GM19025 (cell line): ENCODE data around the gene TMEM198.

Source experiments
- ATAC-seq: cut with Tn5 transposase; IDR thresholded peaks from one replicate; pipeline ENCODE4 v1.9.1; 2021; ENCODE audit warnings: mild to moderate bottlenecking, low read depth, moderate library complexity; ENCODE audit not compliant: unreplicated experiment

Gene TMEM198

DNA sequence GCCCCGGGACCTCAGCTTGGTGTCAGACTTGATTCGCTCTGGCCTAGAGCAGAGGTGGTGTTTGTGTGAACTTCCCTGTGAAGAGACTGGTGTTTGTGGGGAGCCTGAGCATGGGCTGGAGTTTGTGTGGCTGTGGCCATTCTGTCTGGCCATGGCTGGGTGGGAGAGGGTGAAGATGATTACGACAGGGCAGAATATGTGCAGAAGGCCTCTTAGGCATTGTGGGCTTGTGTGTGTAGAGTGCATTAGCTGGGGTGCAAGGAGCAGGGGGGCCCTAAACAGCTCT lies 17.0 kb downstream of the TMEM198 start:
- ATAC-seq: no peak

DNA sequence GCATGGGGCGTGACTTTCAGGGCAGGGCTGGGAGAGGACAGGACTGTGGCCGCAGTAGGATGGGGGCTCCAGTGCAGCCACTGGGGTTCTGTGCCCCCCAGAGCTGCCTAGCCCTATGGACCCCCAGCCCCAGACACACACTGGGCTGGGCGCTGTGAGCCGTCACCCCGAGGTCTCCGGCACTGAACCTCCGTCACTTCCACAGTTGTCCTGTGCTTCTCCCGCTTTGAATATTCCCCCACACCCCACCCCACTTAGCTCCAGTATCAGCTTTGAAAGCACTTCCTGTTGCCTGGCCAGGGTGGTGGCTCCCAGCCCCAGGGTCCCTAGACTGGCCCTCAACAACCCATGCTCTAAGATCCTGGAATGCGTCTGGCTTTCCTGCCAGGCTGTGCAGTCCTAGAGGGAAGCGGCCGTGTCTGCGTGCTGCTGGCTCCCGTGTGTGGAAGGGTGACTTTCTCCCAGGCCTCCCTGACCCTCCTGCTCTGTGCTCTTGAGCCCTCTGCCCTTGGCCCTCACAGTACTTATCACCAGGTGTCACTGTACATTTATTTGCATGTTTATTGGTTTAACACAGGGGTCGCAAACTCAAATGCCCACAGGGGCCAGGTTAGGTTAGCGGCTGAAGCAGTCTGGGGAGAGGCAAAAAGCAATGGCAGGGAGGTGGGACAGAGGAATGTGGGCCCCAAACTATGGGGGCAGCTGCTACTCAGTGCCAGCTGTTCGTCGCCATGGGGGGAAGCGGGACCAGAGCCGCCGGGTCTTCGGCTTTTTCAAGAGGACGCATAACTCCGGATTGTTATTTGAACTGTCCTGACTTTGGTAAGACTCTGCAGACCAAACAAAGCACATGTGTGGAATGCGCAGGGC lies 17.6 kb downstream of the TMEM198 start:
- ATAC-seq: no peak

DNA sequence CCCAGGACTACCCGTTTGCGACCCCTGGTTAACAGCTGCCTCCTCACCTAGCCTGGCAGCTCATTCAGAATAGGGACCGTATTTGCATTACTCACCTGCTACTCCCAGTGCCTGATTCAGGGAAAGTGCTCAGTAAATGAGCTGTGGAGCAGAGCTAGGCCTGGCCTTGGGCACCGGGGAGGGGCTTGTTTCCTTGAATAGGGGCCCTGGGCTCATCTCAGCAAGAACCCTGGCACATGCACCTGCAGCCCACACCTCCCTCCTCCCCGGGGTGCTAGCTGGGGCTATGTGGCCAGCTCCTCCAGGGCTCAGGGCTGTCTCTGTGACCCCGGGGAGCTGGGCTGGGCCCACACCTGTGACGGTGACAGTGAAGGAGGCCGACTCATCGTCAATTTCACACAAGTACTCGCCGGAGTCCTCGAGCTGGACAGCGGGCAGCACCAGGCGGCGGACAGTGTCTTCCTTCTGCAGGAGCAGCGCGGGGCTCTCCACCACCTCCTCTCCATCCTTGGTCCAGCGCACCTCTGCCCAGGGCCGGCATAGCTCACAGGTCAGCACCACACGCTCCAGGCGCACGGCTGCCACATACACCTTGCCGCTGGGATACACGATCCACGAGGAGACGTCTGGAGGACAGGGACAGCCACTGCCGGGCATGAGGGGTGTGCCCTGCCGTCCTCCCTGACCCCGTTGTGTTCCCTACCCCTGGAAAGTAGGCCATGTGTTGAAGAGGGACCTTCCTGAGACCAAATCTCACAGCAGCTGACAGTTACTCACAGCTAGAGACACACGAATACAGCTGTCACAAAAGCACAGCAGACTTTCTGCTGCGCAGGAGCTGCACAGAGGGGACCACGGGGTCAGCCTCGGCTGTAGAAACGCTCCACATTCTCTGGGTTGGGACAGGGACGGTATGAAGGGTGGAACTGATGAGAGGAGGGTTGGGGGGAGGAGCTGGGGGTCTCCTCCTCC lies 18.5 kb downstream of the TMEM198 start:
- ATAC-seq: no peak

DNA sequence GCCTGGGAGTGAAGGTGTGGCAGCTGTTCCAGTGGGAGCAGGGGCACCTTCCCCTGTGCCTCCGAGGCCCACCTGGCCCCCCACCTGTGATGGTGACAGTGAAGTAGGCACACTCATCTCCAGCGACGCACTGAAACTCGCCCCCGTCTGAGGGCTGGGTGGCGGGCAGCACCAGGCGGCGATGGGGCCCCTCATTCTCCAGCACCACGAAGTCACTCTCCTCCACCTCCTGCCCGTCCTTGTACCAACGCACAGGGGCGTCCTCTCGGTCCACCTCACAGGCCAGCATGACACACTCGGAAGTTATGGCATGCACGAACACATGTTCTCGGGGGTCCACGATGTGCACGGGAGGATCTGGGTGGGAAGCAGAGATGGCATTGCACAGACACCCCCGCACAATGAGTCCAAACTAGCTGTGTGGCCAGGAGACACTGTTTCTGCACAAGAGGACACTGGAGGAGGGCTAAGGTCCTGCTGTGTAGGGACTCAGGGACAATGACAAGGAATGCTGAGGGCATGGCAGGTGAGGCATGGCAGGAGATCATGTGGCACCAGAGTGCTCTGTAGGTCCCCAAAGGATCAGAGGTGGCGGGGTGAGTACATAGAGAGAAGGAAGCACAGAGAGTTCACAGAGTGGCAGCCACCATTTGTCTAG lies 19.6 kb downstream of the TMEM198 start:
- no peak for ATAC-seq

DNA sequence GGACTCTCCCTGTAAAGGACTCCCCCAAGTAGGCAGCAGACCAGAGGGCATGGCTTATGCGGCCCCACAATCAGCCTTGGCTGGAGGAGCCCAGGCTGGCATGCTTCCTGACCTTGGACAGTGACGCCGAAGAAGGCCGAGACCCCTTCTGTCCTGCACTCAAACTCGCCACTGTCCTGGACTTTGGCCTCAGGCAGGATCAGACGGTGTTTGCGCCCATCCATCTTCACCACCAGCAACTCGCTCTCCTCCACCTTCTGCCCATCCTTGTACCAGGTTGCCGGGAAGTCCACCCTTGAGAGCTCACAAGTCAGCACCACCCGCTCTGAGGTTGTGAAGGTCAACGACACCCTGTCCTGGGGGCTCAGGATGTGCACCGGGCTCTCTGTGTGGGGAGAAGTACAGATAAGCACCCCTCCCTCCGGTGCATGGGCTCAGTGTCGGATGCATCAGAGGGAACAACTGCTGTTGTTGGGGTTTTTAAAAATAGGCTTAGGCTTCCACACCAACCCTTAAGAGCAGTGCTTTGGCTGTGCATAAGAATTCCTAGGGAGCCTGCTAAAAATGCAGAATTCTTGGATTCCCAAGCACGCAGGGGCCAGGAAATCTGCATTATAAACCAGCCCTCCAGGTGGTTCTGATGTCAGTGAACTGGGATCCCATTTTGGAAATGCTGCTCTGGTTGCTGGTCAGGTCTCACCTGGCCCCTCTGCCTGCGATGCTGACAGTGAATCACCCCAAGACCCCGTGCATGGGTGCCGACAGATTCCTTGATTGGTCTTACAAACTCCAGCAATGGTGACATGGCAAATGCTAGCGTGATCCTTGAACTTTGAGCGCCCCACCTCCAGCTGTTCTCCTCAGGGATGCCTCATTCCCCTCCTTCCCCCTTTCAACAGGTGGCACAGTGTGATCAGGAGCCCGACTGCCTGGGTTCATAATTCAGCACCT lies 21.6 kb downstream of the TMEM198 start:
- ATAC-seq: no peak

DNA sequence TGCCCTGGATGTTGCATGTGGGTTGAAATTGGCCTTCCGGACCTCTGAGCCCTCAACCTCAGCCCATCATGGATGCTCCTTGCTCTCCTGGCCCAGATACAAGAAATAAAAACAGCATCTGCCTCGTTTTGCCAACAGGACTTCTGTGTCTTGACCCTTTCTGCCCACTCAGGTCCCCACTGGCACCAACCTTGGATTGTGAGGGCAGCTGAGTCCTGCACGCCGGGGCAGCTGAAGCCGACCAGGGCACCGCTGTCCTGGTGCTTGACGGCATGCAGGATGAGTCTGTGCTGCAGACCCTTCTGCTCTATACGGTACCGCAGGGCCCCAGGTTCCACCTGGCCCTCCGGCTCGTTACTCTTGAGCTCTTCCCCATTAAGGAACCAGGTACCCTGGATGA lies 22.8 kb downstream of the TMEM198 start:
- no peak for ATAC-seq

DNA sequence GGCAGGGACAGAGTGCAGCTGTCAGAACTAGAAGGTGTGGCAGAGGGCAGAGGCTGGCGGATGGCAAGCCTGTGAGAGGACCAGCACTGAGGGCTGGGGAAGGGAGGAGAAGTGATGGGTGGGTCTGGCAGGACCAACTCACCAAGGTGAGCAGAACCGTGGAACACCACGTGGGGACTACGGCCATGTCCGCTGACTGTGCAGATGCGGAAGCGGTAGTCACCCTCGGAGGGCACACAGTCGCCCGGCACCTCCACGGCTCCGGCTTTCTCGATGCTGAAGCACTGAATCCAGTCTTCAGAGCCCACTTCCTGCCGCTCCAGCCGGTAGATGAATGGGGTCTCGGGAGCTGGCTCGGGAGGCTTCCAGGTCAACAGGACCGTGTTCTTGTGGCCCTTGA lies 23.3 kb downstream of the TMEM198 start:
- no peak for ATAC-seq

DNA sequence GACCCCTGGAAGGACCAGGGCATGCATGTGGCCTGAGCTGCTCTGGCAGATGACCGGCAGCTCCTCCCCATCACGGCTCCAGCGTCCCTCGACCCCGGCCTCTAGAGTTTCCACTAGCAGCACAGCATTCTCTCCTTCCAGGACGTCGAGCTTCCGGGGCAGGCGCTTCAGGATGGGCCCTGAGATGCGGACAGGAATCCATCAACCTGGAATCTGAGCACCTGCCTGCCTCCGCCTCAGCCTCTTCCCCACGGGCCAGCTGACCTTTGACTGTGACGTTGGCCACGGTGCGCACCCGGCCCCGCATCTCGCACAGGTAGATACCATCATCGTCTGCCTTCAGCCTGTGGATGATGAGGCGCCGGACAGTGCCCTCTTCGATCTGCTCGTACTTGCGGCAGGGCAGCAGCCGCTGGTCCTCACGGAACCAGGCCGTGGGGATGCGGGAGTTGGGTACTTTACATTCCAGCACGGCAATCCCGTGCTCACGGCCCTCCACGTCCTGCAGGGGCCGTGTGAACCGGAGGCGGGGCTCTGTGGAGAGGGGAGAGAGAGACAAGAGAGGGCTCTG lies 24.0 kb downstream of the TMEM198 start:
- ATAC-seq: no peak

DNA sequence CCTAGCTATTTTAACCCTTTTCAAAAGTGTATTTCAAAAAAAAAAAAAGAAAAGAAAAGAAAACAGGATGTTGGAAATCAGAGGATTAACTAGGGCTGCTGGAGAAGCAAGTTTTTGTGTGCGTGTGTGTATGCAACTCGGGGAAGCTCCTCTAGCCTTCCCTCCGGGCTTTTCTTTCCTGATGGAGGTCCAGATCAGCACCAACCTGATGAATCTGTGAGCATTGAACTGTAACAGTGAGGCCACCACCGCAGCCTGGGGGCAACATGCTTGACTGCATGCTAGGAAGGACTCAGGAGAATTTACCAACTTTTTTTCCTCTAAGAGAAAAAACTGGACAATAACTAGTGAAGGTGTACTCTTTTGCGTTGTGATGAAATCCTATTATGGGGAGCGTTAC lies 25.2 kb downstream of the TMEM198 start:
- no peak for ATAC-seq

DNA sequence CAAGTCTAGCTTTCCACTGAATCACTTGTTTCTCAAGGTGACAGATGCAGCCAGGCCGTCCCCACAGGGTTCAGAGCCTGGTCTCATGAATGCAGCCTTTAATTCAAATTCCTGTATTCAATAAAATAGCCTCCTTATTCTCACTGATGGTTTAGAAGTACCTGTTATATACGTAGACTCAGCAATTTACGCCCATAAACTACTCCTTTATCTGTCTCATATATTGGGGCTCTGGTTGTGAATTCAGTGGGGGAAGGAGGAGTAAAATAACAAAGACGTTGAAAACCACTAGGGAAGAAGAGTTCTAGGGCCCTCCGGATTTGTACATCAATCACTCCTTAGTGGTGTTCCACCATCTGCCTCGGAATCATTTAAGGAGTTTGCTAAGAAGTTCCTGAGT lies 25.8 kb downstream of the TMEM198 start:
- ATAC-seq: no peak

DNA sequence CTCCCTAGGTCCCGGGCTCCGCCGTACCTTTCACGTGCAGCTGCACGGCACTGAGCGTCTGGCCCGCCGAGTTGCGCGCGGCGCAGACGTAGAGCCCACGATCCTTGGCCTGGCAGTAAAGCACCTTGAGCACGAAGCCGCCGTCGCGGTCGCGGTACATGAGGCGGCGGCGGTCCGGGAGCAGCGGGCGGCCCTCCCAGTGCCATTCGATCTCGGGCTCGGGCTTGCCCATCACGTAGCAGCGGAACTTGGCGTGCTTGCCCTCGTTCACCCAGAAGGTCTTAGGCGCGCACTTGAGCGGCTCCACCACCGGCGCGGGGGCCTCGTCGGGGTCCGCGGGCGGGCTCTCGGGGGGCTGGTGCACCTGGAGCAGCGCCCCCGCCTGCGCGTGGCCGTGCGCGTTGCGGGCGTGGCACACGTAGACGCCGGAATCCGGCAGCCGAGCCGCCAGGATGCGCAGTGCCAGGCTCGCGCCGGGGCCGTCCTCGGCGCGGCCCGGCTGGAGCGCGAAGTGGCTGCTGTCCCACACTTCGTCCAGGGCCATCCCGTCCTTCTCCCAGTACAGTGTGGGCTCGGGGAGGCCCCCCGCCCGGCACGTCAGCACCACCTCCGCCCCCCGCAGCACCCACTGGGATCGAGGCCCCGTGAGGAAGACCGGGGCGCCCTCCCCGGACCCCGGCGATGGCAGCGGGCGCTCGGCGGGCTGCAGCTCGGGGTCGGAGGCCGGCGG lies 26.5 kb downstream of the TMEM198 start:
- ATAC-seq: no peak

DNA sequence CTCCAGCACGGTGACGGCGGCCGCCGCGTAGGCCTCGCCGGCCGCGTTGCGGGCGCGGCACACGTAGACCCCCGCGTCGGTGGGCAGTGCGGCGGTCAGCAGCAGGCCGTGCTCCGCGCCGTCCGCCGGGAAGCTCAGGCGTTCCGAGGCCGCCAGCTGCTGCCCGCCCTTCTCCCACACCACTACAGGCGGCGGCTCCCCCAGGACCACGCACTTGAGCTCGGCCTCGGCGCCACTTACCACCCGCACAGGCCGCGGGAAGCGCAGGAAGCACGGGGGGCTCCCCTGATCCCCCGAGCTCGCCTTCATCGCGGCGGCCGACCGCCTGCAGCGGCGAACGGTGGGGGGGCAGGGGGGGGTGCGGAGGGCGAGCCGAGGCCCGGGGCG lies 27.1 kb downstream of the TMEM198 start:
- ATAC-seq: no peak

DNA sequence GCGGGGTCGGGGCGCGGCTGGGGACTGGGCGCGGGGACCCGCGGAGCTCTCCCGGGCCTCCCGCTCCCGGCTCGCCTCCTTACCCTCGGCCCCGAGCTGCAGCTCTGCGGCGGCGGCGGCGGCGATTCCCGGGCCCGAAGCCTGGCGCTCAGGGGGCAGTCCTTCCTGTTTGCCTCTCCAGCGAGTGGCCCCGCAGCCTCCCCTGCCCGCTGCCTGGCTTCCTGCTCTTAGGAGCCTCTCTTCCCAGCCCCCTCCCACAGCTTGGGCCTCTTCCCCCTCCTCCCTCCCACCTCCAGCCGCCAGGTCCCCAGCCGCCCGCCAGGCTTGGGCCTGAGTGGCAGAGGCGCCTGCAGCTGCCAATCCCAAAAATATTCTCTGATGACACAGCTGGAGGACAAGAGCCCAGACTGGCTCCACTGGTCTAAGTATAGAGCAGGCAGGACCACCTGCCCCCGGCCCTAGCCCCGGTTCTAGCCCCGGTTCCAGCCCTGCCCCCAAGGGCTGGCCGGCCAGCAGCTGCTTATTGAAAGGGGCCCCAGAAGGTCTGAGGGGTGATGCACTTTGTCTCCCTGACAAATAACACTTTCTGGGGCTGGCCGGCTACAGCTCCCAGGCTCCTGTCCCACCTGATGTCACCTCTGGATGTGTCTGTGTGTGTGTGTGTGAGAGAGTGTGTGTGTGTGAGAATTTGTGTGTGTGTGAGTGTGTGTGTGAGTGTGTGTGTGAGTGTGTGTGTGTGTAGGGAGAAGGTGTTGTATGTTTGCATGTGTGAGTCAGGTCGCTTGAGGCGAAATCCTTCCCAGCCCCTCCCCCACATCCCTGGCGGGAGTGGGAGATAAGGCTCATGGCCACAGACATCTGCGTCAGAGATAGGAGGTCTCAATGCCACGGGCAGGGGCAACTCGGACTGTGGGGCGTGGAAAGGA lies 27.7 kb downstream of the TMEM198 start, which contains the start of gene OBSL1:
Gene OBSL1 (minus strand): TSS at position 229 of the 926 bp plus-strand sequence. CDS start 307 bp downstream, outside the sequence.
- ATAC-seq: no peak

DNA sequence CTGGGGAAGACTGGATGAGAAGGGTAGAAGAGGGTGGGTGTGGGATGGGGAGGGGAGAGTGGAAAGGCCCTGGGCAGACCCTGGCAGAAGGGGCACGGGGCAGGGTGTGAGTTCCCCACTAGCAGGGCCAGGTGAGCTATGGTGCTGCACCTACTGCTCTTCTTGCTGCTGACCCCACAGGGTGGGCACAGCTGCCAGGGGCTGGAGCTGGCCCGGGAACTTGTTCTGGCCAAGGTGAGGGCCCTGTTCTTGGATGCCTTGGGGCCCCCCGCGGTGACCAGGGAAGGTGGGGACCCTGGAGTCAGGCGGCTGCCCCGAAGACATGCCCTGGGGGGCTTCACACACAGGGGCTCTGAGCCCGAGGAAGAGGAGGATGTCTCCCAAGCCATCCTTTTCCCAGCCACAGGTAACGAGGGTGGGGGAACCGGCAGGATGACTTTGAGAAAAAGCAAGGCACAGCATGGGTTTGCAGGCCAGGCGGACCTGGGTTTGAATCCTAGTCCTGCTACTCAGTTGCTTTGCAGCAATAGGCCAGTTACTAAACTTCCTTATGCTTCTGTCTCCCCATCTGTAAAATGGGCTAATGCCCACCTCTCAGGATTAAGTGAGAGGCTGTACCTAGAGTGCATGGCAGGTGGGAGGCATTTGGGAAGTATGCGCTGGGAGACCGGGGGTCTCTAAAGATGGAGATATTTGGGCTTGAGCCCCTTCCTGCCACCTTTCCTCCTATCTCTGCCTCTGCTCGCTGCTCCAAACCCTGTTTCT lies 28.6 kb downstream of the TMEM198 start, which contains the start of gene INHA:
Gene INHA (plus strand): TSS at position 74 of the 765 bp plus-strand sequence. CDS start 65 bp downstream, at position 139.
- ATAC-seq: no peak

DNA sequence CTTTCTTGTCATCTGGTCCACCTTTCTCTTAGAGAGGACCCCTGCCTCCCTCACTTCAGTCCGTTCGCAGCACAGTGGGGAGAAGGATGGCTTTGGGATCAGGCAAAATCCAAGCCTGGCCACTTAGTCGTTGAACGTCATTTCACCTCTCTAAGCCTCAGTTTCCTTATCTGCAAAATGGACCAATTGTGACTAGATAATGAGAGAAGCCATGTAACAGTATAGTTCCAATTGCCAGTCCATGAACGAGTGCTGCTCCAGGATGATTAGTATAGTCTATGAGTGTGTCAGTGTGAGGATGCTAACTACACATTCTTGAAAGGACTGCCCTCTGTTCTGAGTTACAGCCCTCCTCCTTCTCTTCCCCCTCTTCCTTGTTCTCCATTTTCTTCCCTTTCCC lies 29.3 kb downstream of the TMEM198 start:
- no peak for ATAC-seq

DNA sequence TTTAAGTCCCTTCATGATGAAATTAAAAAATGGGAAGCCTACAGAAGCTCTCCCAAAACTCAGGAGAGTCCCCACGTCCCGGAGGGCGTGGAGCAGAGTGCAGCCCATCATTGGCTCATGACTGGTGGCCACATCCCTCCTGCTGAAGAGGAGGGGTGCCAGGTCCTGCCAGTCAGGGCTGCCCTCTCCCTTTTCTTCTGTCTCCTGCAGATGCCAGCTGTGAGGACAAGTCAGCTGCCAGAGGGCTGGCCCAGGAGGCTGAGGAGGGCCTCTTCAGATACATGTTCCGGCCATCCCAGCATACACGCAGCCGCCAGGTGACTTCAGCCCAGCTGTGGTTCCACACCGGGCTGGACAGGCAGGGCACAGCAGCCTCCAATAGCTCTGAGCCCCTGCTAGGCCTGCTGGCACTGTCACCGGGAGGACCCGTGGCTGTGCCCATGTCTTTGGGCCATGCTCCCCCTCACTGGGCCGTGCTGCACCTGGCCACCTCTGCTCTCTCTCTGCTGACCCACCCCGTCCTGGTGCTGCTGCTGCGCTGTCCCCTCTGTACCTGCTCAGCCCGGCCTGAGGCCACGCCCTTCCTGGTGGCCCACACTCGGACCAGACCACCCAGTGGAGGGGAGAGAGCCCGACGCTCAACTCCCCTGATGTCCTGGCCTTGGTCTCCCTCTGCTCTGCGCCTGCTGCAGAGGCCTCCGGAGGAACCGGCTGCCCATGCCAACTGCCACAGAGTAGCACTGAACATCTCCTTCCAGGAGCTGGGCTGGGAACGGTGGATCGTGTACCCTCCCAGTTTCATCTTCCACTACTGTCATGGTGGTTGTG lies 30.9 kb downstream of the TMEM198 start:
- no peak for ATAC-seq
